Smooth muscle cell (in vitro differentiated cells): Measurements from ENCODE around the gene TM9SF3. TPM values are rescaled to one million over a fixed set of nuclear protein-coding genes. Genes with fewer than 3 reads are reported as not detected.
A peak's percentile ranks its signal among the peaks of the same experiment; 100 is the strongest.

Experiments used
- DNase-seq: peaks from one replicate; lab custom pipeline; 2025; ENCODE audit not compliant: unreplicated experiment; lab: John Stamatoyannopoulos, UW
- H2AFZ ChIP-seq: fragments of 200-600 bp; sonication (generic); 2 replicates; pipeline ENCODE4 v1.6.0; 2016; ENCODE audit warnings: antibody characterized with exemption, low read depth, mild to moderate bottlenecking
- H3F3A ChIP-seq: fragments of 200-600 bp; sonication (generic); 2 replicates; pipeline ENCODE4 v1.6.0; 2017; ENCODE audit warnings: antibody characterized with exemption, low read depth
- H3K27ac ChIP-seq: fragments of 200-600 bp; sonication (generic); 2 replicates; pipeline ENCODE4 v1.5.1; 2016; ENCODE audit warnings: low read depth, mild to moderate bottlenecking
- H3K27me3 ChIP-seq: fragments of 200-600 bp; sonication (generic); 2 replicates; pipeline ENCODE4 v1.6.1; 2016; ENCODE audit warnings: low read depth, mild to moderate bottlenecking
- H3K36me3 ChIP-seq: fragments of 200-600 bp; sonication (generic); 2 replicates; pipeline ENCODE4 v1.5.1; 2016; ENCODE audit warnings: low read depth
- H3K4me1 ChIP-seq: fragments of 200-600 bp; sonication (generic); 2 replicates; pipeline ENCODE4 v1.5.1; 2016; ENCODE audit warnings: low read depth
- H3K4me2 ChIP-seq: fragments of 200-600 bp; sonication (generic); 2 replicates; pipeline ENCODE4 v1.6.0; 2016; ENCODE audit warnings: mild to moderate bottlenecking
- H3K4me3 ChIP-seq: fragments of 200-600 bp; sonication (generic); 2 replicates; pipeline ENCODE4 v1.5.1; 2016; ENCODE audit warnings: mild to moderate bottlenecking
- H3K79me2 ChIP-seq: fragments of 200-600 bp; sonication (generic); 2 replicates; pipeline ENCODE4 v1.6.0; 2016; ENCODE audit warnings: low read depth, mild to moderate bottlenecking
- H3K9ac ChIP-seq: fragments of 200-600 bp; sonication (generic); 2 replicates; pipeline ENCODE4 v1.6.0; 2016; ENCODE audit warnings: low read depth
- H3K9me3 ChIP-seq: fragments of 200-600 bp; sonication (generic); replicated peaks from 2 replicates; pipeline ENCODE4 v1.5.1; 2016; ENCODE audit warnings: low read depth
- H4K20me1 ChIP-seq: fragments of 200-600 bp; sonication (generic); 2 replicates; pipeline ENCODE4 v1.6.0; 2016; ENCODE audit warnings: low read depth
- CTCF ChIP-seq: fragments of 200-600 bp; sonication (generic); IDR thresholded peaks from 2 replicates; pipeline ENCODE4 v1.5.1; 2017; ENCODE audit warnings: borderline replicate concordance, mild to moderate bottlenecking, antibody characterized with exemption; ENCODE audit not compliant: insufficient read depth, poor library complexity, severe bottlenecking
- WGBS: methylation state at CpG from one replicate; pipeline ENCODE4 v1.1.7; 2016; ENCODE audit warnings: low lambda C conversion rate; 5-methylcytosine and 5-hydroxymethylcytosine counted together
- polyA plus RNA-seq: library from polyadenylated mRNA; unstranded; fragments of >200 nt; fragmentation: Nextera tagmentation; extraction: Ambion mirVana; gene quantifications from 2 replicates; pipeline ENCODE4 v1.2.1, GENCODE V29; 2016
- total RNA-seq: library from RNA; depleted of rRNA; stranded (reverse); fragments of >200 nt; gene quantifications from 2 replicates; pipeline ENCODE4 v1.2.3, GENCODE V29; 2014

TM9SF3 gene
- total and polyA plus RNA-seq, 2 experiments from 2014 or later = 126 to 138 TPM

- no peak for TF ChIP-seq CTCF
- H2AFZ ChIP-seq = no peak overlapping the region
- H3K4me2 ChIP-seq = peak overlapping the region; percentile 97
- H3F3A ChIP-seq = peaks cover 9% of the 10 kb centered on the region
- H3K27me3 ChIP-seq = peaks cover 30% of the 10 kb centered on the region
- no peak overlapping the region for H3K27ac ChIP-seq
- peaks cover 22% of the 10 kb centered on the region for H3K4me1 ChIP-seq
- peak overlapping the region; percentile 19 for H3K9ac ChIP-seq
- WGBS = 0% methylated on average over 29 of the region's 31 CpGs
- peaks cover 45% of the 10 kb centered on the region for H4K20me1 ChIP-seq
- H3K79me2 ChIP-seq = no peaks in the 10 kb centered on the region
- H3K4me3 ChIP-seq = peak overlapping the region; percentile 54
- H3K36me3 ChIP-seq = no peaks in the 10 kb centered on the region
- no peaks in the 10 kb centered on the region for H3K9me3 ChIP-seq
- no peak for DNase-seq
Measured at GRCh38 chr10:96513305-96513697, 73.5 kb downstream of the TM9SF3 start.

DNA sequence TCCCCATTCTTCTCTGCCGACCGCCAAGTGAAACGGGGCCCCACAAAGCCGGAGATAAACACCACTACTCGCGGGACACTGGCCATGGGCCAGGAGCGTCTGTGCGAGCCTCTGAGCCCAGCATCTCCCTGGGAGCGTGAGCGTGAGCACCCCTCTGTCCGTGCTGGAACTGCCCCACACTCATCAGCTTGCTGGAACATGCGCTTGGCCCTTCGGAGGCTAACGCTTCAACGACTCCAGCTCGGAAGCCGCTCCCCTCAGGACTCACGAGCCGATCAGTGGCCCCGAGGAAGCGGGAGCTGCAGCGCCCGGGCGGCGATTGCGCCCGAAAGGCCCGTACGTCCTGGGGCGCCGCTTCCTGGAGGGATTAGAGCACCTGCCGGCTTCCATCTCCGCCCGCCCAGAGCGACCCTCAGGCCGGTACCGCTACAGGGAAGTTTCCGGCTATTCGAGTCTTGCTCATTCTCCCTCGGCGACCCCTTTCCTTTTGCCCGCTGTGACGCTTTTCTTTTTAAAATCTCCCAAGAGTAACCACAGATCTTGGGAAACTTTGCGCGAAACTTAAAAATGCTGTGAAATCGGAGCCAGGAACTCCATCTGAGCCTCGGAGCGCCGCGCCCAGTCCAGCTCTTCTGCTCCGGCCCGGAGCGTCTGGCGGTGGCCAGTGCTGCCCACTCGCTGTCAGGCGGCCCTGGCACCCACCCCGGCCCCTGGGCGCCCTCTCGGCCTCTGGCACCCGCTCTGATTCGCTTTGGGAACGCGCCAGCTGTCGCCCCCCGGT, 74.1 kb downstream of the TM9SF3 start:
- Histone ChIP-seq H3K27ac (no peak overlapping the region), H3K9me3 (no peaks in the 10 kb centered on the region), H3K36me3 (no peaks in the 10 kb centered on the region), H3K4me3 (peak overlapping the region; percentile 54), H3K4me2 (peak overlapping the region; percentile 97), H3K4me1 (peaks cover 22% of the 10 kb centered on the region), H4K20me1 (peaks cover 42% of the 10 kb centered on the region), H3F3A (peaks cover 9% of the 10 kb centered on the region), H3K9ac (peak overlapping the region; percentile 19), H3K79me2 (no peaks in the 10 kb centered on the region), H2AFZ (no peak overlapping the region), H3K27me3 (peaks cover 30% of the 10 kb centered on the region)
- TF ChIP-seq CTCF = no peak
- DNase-seq = no peak
- WGBS = 3% methylated on average over 64 of the region's 65 CpGs

DNA sequence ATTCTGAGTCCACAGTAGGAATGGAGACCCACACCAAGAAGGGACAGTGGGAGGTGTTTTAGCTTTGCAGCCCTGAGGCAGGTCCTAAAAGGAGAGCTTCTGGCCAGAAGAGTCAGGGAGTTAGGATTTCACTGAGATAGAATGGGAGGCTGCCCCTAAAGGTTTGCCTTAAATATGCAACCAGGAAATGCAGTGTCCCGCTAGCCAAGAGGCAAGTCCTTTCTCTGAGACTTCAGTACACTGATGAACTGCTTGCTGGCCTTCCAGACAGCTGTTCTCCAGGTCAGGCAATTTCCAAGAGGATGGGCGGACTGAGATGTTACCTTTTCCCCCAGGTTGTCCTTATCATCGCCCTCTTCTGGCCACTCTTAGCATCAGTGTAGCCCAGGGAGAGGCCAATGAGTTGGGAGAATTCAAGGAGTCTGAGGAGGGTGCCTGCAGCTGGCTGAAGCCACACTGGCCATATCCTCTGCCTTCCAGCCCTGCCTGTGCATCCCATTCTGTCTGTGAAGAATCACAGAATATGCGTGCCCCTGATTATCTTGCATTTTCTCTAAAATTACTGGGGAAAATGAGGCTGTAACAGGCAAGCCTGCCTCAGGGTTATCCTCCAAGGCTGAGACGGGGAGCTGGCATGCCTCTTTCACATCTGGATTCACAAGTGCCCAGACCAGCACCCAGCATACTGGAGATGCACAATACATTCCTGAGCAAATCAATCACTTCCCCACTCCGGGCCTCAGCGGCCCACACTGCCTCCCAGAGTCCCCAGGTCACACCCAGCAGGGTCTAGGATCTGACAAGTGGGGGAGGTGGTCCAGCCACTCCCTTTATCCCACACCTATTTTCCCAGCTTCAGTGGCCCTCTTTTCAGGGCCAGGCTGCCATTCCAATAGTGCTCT, 75.5 kb downstream of the TM9SF3 start:
- no peaks in the 10 kb centered on the region for H3K36me3 ChIP-seq
- no peak overlapping the region for H3K9ac ChIP-seq
- H3K79me2 ChIP-seq = no peaks in the 10 kb centered on the region
- H3K4me2 ChIP-seq = no peak overlapping the region
- H2AFZ ChIP-seq = no peak overlapping the region
- 36% methylated on average over 7 of the region's 7 CpGs for whole genome bisulfite sequencing
- H3K27ac ChIP-seq = no peak overlapping the region
- H3K9me3 ChIP-seq = no peaks in the 10 kb centered on the region
- no peak overlapping the region for H3K4me3 ChIP-seq
- peaks cover 9% of the 10 kb centered on the region for H3F3A ChIP-seq
- peaks cover 30% of the 10 kb centered on the region for H3K27me3 ChIP-seq
- peak; percentile 47 for TF ChIP-seq CTCF
- H4K20me1 ChIP-seq = peaks cover 35% of the 10 kb centered on the region
- H3K4me1 ChIP-seq = peaks cover 22% of the 10 kb centered on the region
- DNase-seq = no peak
